Erythroblast (primary cell): Measurements from ENCODE around the gene CCL17.

ENCODE experiments used
- GATA1 ChIP-seq: IDR thresholded peaks from 2 replicates; pipeline ENCODE4 v1.6.1; 2011; ENCODE audit warnings: low read depth, mild to moderate bottlenecking, control low read depth, low read length, moderate library complexity
- POLR2A ChIP-seq: IDR thresholded peaks from 2 replicates; pipeline ENCODE4 v1.6.1; 2011; ENCODE audit warnings: mild to moderate bottlenecking, low read length

- TF ChIP-seq POLR2A, result no peak
- no peak for TF ChIP-seq GATA1
Observed at GRCh38 chr16:57360321-57360935, 44.1 kb upstream of the CCL17 start.
